Stimulated activated CD4-positive, alpha-beta T cell treated with anti-CD3 and anti-CD28 coated beads, Interleukin-1b, Interleukin-23, amount 100 ng/mL, for 24 hours (primary cell): ENCODE results near the gene CTAG2.
"Not testable (repeated sequence)": the region's sequence is repeated elsewhere in the genome, so short reads cannot be mapped to it uniquely, and the experiment has no call there.

Experiments used
- DNase-seq, 4 experiments: peaks; one replicate each; pipeline ENCODE4 v3.0.0-alpha.2; 2020; ENCODE audit warnings: low read depth in 4 of 4, low spot score in 1 of 4

The CTAG2 gene

DNA sequence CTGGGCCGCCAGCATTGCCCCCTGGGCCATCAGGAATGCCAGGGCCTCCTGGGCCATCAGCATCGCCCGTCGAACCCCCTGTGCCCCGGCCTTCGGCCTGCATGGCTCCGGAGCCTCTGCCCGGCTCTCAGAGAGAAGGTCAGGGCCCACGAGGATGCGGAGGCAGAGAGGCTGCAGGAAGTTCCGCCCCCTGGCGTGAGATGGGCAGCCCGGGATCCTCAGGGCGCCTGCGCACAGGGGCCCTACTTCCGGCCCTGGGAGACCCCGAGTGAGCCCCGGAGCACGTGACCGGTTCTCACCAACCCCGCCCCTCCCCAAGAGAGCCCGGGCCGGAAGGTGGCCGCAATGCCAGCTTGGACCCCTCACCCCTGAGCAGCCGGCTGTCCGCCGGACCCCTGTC is at the start of gene CTAG2:
TSS of gene CTAG2 (minus strand) at position 167 of the 400 bp plus-strand sequence. CDS start at position 103, 64 bp downstream.
- not testable (repeated sequence) for DNase-seq

DNA sequence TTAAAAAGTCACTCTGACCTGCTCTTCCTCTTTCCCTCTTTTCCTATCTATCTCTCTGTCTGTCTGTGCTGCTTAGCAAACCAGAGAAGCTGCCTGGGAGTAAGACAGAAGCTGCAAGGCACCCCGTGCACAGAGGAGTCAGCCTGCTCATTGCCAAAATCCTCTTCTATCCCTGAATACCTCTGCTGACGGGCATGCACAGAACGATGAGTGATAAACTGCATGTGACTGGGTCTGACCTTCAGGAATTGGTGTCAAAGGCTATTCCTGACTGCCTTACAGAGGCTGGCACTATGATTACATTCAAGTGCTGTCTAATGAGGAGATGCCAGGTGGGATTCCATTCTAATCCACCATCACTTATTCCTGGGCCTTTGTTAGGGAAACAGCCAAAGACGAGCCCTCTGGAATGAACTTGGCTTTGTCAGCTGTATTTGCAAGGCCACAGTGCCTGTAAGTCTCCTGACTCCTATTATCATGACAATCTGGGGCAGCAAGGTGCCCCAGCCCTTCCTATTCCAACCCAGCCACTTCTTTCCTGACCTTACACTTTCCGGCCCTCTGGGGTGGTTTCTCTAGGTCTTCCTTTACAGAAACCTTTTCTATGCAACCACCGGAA is 45.4 kb upstream of the CTAG2 start:
- no peak for DNase-seq

DNA sequence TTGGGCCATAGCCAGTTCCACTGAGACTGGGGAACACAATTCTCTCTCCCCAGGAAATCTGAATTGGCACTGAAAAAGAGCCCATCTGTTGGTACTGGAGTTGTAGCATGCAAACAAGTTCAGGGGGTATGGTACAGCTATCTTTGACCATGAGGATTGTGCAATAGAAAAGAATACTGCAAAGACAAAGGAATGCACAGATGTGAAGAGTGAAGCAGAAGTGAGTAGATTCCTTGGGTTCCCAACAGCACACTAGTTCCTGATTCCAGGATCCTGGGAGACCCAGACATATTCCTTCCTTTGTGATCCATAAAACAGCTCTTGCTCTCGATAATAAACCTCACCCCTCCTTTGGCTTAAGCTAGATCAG is 43.3 kb upstream of the CTAG2 start:
- DNase-seq = no peak

DNA sequence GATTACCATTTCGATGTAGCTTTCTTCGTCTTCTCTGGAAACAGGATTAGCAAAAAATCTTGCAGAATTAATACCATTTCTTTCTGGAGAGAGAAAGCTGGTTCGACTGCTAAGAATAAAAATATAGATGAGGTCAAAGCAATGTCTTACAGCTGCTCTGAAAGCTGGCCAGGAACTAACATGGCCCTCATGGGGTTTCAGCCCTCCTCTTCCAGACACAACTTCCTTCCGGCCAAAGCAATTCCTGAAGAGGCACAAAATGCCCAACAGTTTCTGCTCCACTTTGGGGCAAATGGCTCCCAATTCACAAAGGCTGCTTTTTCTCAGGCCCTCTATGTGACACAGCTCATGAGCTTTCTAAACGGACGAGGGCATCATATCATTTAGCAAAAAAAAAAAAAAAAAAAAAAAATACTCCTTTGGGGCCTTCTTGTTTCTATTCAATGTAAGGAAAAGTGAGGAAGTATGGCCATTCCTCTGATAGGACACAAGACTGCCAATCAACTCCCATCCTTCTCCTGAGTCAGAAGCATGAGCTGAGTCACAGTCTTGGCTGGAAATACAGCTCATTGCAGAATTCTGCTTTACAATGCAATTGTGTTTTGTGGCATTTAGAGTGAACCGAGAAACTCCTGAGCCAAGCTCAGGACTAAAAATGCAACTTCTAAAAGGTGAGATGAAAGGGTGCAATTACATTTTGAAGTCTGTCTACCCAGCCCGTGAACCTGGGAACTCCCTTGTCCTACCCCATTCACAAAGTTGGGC is 42.7 kb upstream of the CTAG2 start:
- DNase-seq = no peak

DNA sequence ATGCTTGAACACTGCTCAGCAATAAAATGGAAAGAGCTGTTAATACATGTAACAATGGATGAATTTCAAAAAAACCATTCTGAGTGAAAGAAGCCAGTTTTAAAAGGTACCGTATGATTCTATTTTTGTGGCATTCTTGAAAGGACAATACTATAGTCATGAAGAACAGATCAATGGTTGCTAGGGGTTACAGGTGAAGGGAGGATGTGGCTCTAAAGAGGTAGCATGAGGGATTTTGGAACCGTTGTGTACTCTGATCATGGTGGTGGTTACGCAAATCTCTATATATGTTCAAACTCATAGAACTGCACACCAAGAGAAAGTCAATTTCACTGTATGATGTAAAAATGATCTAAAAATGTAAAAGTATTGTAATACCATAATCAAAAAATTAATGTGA is 40.0 kb upstream of the CTAG2 start:
- no peak for DNase-seq

DNA sequence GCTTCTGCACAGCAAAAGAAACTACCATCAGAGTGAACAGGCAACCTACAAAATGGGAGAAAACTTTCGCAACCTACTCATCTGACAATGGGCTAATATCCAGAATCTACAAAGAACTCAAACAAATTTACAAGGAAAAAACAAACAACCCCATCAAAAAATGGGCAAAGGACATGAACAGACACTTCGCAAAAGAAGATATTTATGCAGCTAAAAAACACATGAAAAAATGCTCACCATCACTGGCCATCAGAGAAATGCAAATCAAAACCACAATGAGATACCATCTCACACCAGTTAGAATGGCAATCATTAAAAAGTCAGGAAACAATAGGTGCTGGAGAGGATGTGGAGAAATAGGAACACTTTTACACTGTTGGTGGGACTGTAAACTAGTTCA is 37.1 kb upstream of the CTAG2 start:
- not testable (repeated sequence) for DNase-seq

DNA sequence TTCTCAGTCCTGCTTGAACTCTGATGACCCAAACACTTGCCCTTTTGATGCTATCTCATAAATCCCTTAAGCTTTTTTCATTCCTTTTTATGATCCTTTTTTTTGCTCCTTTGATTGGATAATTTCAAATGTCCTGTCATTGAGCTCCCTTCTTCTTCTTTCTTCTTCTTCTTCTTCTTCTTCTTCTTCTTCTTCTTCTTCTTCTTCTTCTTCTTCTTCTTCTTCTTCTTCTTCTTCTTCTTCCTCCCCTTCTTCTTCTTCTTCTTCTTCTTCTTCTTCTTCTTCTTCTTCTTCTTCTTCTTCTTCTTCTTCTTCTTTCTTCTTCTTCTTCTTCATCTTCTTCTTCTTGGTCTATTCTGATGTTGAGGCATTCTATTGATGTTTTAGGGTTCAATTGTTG is 18.7 kb upstream of the CTAG2 start:
- DNase-seq = not testable (repeated sequence)

DNA sequence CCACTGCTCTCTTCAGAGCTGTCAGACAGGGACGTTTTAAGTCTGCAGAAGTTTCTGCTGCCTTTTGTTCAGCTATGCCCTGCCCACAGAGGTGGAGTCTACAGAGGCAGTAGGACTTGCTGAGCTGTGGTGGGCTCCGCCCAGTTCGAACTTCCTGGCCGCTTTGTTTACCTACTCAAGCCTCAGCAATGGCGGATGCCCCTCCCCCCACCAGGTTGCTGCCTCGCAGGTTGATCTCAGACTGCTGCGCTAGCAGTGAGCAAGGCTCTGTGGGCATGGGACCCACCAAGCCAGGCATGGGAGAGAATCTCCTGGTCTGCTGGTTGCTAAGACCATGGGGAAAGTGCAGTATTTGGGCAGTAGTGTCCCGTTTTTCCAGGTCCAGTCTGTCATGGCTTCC is 17.5 kb upstream of the CTAG2 start:
- not testable (repeated sequence) for DNase-seq

DNA sequence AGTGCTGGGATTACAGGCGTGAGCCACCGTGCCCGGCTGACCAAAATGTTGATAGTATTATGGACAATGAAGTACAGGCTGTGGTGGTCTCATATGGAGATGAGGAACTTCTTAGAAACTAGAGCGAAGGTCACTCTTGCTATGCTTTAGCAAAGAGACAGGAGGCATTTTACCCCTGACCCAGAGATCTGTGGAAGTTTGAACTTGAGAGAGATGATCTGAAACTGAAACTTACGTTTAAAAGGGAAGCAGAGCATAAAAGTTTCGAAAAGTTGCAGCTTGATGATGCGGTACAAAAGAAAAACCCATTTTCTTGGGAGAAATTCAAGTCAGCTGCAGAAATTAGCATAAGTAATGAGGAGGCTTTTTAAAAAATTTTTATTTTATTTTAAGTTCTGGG is 8.5 kb upstream of the CTAG2 start:
- DNase-seq = no peak

DNA sequence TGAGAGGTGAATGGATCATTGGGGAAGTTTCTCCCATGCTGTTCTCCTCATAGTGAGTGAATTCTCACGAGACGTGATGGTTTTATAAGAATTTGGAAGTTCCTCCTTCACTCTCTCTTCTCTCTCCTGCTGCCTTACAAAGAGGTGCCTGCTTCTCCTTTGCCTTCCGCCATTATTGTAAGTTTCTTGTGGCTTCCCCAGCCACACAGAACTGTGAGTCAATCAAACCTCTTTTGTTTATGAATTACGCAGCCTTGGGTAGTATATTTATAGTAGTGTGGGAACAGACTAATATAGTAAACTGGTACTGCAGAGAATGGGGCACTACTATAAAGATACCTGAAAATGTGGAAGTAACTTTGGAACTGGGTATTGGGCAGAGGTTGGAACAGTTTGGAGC is 7.8 kb upstream of the CTAG2 start:
- DNase-seq = no peak

DNA sequence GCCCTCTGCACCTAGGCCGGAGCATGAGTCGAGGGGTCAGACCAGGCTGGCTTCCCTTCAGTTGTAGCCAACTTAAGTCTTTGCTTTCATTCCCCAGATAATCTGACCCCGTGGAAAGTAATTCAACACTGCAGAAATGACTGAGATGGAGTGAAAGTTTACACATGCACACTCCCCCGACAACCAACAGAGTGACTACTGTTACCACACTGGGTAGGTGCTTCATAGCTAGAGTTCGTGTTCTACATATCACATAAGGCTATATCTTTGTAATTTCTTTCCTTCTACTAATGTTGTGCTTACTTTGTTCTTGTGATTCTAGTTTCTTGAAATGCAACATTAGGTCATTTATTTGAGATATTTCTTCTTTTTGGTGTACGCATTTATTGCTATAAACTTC is 7.2 kb upstream of the CTAG2 start:
- DNase-seq = no peak

DNA sequence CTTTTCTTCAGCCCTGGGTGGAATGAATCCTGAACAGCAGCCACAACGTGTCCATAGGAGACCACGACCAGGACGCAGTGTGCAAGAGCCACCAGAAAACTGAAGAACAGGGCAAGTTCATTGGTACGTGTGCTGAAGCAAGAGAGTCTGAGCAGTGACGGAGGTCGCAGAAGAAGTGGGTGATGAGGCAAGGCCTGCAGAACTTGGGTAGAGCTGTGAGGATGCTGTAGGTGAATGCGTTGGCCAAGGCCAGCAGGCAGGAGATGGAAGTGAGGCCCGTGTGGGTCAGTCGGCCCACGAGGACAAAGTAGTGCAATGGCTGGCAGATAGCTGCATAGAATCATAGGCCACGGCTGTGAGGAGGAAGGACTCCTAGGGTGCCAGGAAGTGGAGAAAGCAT is 5.6 kb upstream of the CTAG2 start:
- DNase-seq = no peak

DNA sequence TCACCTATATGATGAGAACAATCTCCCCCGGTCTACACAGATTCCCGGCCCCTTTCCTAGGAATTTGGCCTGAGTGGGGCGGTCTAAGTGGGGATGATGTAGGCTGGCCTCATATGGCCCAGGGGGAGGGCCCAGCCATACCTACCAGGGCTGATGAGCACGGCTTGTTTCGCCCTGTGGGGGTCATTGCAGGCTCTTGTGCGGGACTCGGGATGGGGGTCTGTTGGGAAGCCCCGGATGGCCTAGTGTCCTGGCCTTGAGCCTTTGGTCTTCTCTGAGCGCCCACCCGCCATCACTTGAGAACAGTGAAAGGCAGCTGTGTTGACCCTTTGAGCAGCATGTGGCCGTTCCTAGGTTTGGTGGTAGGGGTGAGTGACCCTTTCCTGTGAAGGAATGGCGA is 4.8 kb upstream of the CTAG2 start:
- DNase-seq = no peak

DNA sequence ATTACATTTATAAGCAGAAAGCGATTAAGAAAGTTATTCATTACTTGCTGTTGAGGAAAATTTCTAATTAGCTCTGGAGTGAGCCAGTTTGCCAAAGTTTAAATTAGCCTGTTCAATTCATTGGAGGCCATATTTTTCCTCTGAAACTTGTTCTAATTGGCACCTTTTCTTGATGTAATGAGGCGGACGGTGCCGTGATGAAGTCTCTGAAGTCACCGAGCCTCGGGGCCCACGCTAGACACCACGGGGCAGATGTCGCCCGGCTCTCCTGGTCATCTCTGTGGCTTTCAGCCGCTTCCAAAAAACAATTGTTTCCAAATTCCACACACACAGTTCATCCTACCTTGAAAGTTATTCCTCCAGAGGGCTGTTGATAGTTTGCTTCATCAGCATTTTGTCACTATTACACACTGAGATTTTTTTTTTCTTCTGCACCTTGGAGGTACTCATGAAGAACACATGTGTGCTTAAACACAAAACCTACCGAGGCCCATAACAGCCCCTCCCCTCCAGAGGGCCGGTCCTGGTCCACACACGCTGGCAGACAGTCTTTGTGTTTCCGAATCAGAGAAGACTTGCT is 3.9 kb upstream of the CTAG2 start:
- DNase-seq = no peak

DNA sequence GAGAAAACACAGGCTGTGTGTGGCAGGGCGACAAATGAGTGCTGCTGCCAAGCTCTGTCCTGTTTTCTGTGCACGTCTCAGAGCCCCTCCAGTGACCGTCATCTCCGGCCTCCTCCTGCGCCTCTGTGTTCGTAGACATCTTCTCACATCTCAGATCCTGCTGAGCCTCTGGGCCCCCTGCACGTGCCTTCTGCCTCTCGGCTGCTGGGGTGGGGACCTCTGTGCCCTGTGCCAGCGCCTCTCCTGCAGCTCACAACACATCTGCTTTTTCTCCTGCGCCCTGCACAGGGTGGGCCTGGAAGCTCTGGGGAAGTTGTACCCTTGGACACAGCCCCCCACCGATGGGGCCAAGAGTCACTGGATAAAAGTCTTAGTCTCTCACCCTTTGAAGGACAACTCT is 2.4 kb upstream of the CTAG2 start:
- DNase-seq = no peak

DNA sequence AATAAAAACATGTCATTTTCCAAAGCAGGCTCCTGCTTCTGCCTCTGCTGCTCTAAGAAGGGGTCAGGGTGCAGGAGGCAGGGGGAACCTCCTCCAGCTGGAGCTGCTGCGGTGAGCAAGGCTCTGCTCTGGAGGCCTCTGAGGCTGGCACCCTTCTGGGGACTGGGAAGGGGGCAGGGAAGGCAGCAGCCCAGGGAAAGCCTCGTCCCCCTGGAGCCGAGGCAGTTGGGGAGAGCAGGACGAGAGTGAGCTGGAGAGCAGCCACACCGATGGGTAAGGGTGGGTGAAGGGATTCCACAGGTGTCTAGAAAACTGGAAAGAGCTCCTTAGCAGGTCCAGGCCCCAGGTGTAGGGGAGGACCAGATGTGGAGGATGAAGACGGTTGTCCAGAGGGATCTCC is 2.0 kb upstream of the CTAG2 start:
- DNase-seq = no peak

DNA sequence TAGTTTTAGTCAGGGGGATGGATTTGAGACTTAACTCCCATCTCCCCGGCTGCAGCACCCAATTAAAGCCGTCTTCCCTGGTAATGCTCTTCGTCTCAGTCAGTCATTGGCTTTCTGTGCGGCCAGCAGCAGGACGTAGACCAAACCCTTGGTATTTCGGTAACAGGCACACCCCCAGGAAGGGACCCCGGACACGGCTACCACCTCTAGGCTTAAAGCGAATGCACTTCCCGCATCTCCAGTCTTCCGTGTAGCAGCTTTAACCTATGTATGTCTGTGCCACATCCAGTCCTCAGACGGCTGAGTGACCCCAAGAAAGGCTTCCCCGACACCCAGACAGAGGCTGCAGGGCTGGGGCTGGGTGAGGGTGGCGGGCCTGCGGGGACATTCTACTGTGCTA is 1.5 kb upstream of the CTAG2 start:
- DNase-seq = no peak

DNA sequence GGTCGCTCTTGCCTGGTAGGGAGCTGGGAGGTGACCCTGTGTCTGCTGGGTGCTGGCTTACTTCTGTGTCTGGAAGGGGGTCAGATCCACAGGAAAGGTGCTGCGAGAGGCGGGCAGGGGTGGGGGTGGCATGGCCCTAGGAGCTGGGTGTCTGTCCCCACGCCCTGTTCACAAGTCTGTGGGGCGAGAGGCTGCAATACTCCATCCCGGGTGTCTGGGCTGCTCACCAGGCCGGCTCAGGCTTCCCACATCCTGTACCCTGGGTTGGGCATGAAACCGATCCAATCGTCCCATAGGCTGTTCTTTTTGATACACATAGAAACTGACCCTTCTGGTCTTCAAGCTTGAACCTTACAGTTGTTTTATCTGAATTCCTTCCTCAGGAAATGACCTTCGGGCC is 993 bp upstream of the CTAG2 start:
- no peak for DNase-seq

DNA sequence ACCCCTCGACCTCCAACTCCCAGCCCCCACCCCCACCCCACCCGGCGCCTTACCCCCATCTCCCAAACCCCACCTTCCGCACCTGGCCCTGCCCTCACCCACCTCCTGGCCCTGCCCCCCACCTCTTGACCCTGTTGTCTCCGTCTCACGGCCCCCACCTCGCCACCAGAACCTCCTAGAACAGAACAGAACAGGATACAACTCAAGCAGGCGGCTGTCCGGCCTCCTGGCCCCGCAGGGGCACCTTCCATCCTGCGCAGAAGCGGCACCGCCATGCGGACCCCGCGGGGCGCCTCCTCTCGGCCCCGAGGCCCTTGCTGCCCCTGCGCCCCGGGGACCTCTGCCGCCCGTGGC is 354 bp downstream of the CTAG2 start:
- DNase-seq = no peak

DNA sequence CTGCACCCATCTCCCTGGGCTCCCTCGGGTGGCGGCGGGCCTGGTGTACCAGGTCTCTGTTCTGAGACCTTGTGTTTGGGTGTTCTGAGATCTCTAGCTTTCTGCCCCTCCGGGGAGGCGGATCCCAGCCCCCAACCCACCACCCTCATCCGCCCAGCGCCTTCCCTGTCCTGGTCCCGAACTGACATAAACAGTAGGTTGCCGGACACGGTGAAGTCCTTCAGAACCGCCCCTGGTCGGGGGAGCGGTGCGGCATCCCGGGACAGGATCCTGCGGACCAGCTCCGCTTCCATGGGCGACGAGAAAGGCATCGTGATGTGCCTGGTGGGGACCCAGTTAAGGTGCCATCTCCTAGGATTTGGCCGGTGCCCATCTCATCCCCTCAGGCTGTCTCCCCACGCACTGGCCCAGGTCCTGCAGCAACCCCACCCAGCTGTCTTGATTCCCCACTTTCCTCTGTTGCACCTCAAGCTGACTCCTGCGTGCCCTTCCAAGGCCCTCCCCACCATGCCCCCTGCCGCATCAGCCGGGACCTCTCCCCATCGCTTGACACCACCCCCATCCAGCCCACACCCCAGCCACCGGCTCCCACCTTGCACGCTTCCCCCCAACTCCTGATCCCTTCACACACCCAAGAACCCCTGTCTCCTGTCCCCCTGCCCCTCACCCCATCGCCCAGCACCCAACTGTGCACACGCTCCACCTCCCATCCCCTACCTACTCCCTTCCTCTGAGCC is 900 bp downstream of the CTAG2 start:
- no peak for DNase-seq

DNA sequence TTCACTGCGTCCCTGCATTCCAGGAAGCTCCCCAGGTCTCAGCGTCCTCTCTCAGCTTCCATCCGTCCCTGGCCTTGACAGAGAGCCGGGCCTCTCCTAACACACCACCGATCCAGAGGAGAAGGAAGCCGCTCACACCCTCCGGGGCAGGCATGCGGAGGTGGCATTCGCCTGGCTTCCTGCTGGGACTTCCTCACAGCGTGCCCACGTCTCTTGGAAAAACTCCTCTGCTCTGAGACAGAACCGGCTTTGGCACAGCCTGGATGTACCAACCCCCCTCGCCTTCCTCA is 3.2 kb downstream of the CTAG2 start:
- no peak for DNase-seq

DNA sequence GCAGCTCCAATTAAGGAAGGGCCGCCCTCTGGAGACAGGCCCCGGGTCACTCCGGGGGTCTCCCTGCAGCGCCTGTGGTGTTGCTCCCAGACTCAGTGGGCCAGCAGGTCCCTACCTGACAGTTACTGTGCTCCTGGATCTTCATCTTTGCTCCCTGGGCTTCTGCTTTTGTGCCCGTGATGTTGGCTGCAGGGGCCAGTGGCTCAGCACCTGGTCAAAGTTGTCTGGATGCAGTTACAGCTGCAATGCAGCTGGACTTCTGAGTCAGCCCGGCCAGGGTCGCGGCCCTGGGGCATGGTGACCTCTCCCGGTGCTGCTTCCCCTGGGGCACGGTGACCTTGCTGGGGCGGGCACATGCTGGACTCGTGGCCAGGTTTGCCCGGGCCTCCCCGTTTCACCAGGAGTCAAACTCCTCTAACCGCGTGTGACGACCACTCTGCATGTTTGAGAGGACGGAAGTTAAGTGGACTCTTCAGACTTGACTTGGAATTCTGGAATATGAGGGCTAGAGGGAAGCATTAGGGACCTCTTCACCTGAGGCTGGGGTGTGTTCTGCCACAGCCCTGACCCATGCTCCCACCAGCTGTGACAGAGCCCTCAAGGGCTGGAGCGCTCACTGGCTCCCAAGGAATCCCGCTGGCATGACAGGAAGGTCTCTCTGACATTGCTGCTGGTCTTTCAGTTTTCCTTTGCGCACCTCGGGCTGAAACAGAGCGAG is 3.7 kb downstream of the CTAG2 start:
- DNase-seq = no peak
